C4-2B (cell line): ENCODE results near the gene FAM24B.

Source experiments
- H3K27ac ChIP-seq: fragments of 450-650 bp; 2 replicates; pipeline ENCODE4 v1.5.1; 2017
- CTCF ChIP-seq: fragments of 450-650 bp; conservative IDR thresholded peaks from 2 replicates; pipeline ENCODE4 v1.5.1; 2017; ENCODE audit warnings: mild to moderate bottlenecking
- ZFX ChIP-seq: fragments of 450-650 bp; IDR thresholded peaks from 2 replicates; pipeline ENCODE4 v1.6.1; 2017

FAM24B gene

GRCh38 chr10:122815458-122815857 is 63.9 kb downstream of the FAM24B start:
- no peak overlapping the region for H3K27ac ChIP-seq
- no peak for TF ChIP-seq CTCF

GRCh38 chr10:122814493-122814892 is 64.9 kb downstream of the FAM24B start:
- no peak overlapping the region for H3K27ac ChIP-seq
- no peak for TF ChIP-seq CTCF
- no peak for TF ChIP-seq ZFX

- no peak for TF ChIP-seq CTCF
- TF ChIP-seq ZFX = no peak
Measured at GRCh38 chr10:122812751-122813150, 66.6 kb downstream of the FAM24B start.

GRCh38 chr10:122802282-122802681 is 77.1 kb downstream of the FAM24B start:
- H3K27ac ChIP-seq = no peak overlapping the region
- TF ChIP-seq ZFX (no peak), CTCF (no peak)

More at GRCh38 chr10:122812751-122813150, 66.6 kb downstream of the FAM24B start:
- H3K27ac ChIP-seq = no peak overlapping the region
